Measurements from ENCODE around the gene ETFRF1. TPM values are rescaled to one million over a fixed set of nuclear protein-coding genes. Genes with fewer than 3 reads are reported as not detected.
A peak's percentile ranks its signal among the peaks of the same experiment; 100 is the strongest.

The ETFRF1 gene
- total RNA-seq, 4 donors from 2014 or later = 3.6 to 84.2 (median 24.1) TPM

- TF ChIP-seq CTCF (IDR thresholded peaks at IDR 0.05) (no peak), EP300 (IDR thresholded peaks at IDR 0.05; ENCODE audit: low read depth) (no peak), POLR2AphosphoS5 (IDR thresholded peaks at IDR 0.05) (no peak), POLR2A (IDR thresholded peaks at IDR 0.05) (no peak)
- Histone ChIP-seq H3K27me3 (no peaks in the 10 kb centered on the region), H3K4me3 (no peak overlapping the region), H3K4me1 (peaks cover 0 to 38% (median 0%) of the 10 kb centered on the region in 4 donors), H3K36me3 (no peaks in the 10 kb centered on the region), H3K9me3 (no peaks in the 10 kb centered on the region), H3K27ac (peak overlapping the region in 3 of 4 donors; percentile 20 to 51 (median 44))
- in situ Hi-C loops (cut with MboI; ENCODE audit: low pct_ligation_motif_present in 1 of 4, low pct_unique_long_range_greater_than_20kb in 1 of 4, low sequenced_read_pairs in 3 of 4) = no loop called here
- intact Hi-C loops (cut with DNase I; ENCODE audit: low total_unique reads) = no loop called here
- DNase-seq = no peak
Observed at GRCh38 chr12:25243680-25243990, 48.6 kb downstream of the ETFRF1 start.

DNA sequence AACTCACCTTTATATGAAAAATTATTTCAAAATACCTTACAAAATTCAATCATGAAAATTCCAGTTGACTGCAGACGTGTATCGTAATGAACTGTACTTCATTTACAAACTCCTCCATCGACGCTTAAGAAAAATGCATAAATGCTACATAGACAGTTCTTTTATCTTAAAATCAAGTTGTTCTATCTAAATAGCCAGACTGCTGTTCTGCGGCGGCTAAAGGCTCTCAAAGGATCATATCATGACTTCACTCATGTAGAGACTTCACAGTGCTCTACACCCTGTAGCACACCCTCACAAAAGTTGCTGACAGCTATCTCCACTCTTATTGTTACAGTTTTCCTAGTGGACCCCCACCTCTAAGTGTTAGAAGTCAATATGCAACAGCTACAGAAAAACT lies 50.5 kb downstream of the ETFRF1 start:
- H3K4me3 ChIP-seq = no peak overlapping the region
- intact Hi-C loops (cut with DNase I; ENCODE audit: low total_unique reads) (loop anchor here (5.0 kb wide), 1 partner anchor 712 kb away; the partner anchor contains the start of gene RASSF8), in situ Hi-C loops (cut with MboI; ENCODE audit: low pct_ligation_motif_present in 1 of 4, low pct_unique_long_range_greater_than_20kb in 1 of 4, low sequenced_read_pairs in 3 of 4) (loop anchor here in 1 of 4 donors (5.0 kb wide), 1 partner anchor 137 kb away; no protein-coding TSS in a partner anchor)
- no peak for TF ChIP-seq CTCF (IDR thresholded peaks at IDR 0.05)
- no peak for TF ChIP-seq POLR2AphosphoS5 (IDR thresholded peaks at IDR 0.05)
- TF ChIP-seq POLR2A (IDR thresholded peaks at IDR 0.05) = no peak
- TF ChIP-seq EP300 (IDR thresholded peaks at IDR 0.05; ENCODE audit: low read depth) = no peak
- H3K36me3 ChIP-seq = no peaks in the 10 kb centered on the region
- no peaks in the 10 kb centered on the region for H3K9me3 ChIP-seq
- no peak for DNase-seq
- H3K4me1 ChIP-seq = peaks cover 0 to 49% (median 10%) of the 10 kb centered on the region in 4 donors
- no peak overlapping the region for H3K27ac ChIP-seq
- 93 to 95% methylated on average over 6 of the region's 6 CpGs for WGBS, 2 donors (ENCODE audit: low coverage in 1 of 2)
- H3K27me3 ChIP-seq = no peaks in the 10 kb centered on the region

- no peak overlapping the region for H3K4me3 ChIP-seq
- H3K27ac ChIP-seq = no peak overlapping the region
- 94 to 97% methylated on average over 3 to 20 of the region's 20 CpGs for WGBS, 2 donors (ENCODE audit: low coverage in 1 of 2)
- no peaks in the 10 kb centered on the region for H3K9me3 ChIP-seq
- no peaks in the 10 kb centered on the region for H3K27me3 ChIP-seq
- intact Hi-C loops (cut with DNase I; ENCODE audit: low total_unique reads) = loop anchor here (5.0 kb wide), 1 partner anchor 709 kb away; the partner anchor contains the start of gene RASSF8
- in situ Hi-C loops (cut with MboI; ENCODE audit: low pct_ligation_motif_present in 1 of 4, low pct_unique_long_range_greater_than_20kb in 1 of 4, low sequenced_read_pairs in 3 of 4) = loop anchor here in 1 of 4 donors (5.0 kb wide), 1 partner anchor 134 kb away; no protein-coding TSS in a partner anchor
- no peak for DNase-seq
- H3K36me3 ChIP-seq = no peaks in the 10 kb centered on the region
- TF ChIP-seq POLR2A (IDR thresholded peaks at IDR 0.05) = no peak
- TF ChIP-seq CTCF (IDR thresholded peaks at IDR 0.05) = no peak
- H3K4me1 ChIP-seq = peaks cover 0 to 42% (median 16%) of the 10 kb centered on the region in 4 donors
Observed at GRCh38 chr12:25248137-25248536, 53.1 kb downstream of the ETFRF1 start.

- intact Hi-C loops (cut with DNase I; ENCODE audit: low total_unique reads) (loop anchor here (5.0 kb wide), 1 partner anchor 709 kb away; the partner anchor contains the start of gene RASSF8), in situ Hi-C loops (cut with MboI; ENCODE audit: low pct_ligation_motif_present in 1 of 4, low pct_unique_long_range_greater_than_20kb in 1 of 4, low sequenced_read_pairs in 3 of 4) (loop anchor here in 1 of 4 donors (5.0 kb wide), 1 partner anchor 134 kb away; no protein-coding TSS in a partner anchor)
- TF ChIP-seq EP300 (IDR thresholded peaks at IDR 0.05; ENCODE audit: low read depth) = no peak
- TF ChIP-seq POLR2AphosphoS5 (IDR thresholded peaks at IDR 0.05) = no peak
- TF ChIP-seq CTCF (IDR thresholded peaks at IDR 0.05) = no peak
- no peak for TF ChIP-seq POLR2A (IDR thresholded peaks at IDR 0.05)
- Histone ChIP-seq H3K4me3 (peak overlapping the region in 1 of 4 donors; percentile 98), H3K4me1 (peaks cover 0 to 36% (median 16%) of the 10 kb centered on the region in 4 donors), H3K36me3 (no peaks in the 10 kb centered on the region), H3K27me3 (no peaks in the 10 kb centered on the region), H3K9me3 (no peaks in the 10 kb centered on the region), H3K27ac (no peak overlapping the region)
- WGBS, 2 donors (ENCODE audit: low coverage in 1 of 2) = 98 to 100% methylated on average over 1 of the region's 1 CpG
- no peak for DNase-seq
Observed at GRCh38 chr12:25248732-25249131, 53.7 kb downstream of the ETFRF1 start.
